Measurements from ENCODE around the gene FOXJ2. TPM values are rescaled to one million over a fixed set of nuclear protein-coding genes. Genes with fewer than 3 reads are reported as not detected.

The FOXJ2 gene
- total RNA-seq, 1 experiment from 2014 or later: 30.3 TPM

GRCh38 chr12:8057839-8058238 is 25.3 kb downstream of the FOXJ2 start:
- Histone ChIP-seq H3K9me3 (ENCODE audit: insufficient read depth, low read depth) (no peaks in the 10 kb centered on the region), H3K4me3 (no peak overlapping the region), H3K4me1 (replicated peaks; ENCODE audit: insufficient read depth) (peaks cover 15% of the 10 kb centered on the region), H4K20me1 (ENCODE audit: insufficient read depth) (no peaks in the 10 kb centered on the region), H3K79me2 (ENCODE audit: low read depth) (no peaks in the 10 kb centered on the region), H3K4me2 (peak overlapping the region; percentile 23; the same call in 1 of the 2 replicates), H3K27ac (no peak overlapping the region), H3K9me2 (ENCODE audit: insufficient read depth) (no peaks in the 10 kb centered on the region), H3K36me3 (ENCODE audit: low read depth) (no peaks in the 10 kb centered on the region; the same call in 1 of the 2 replicates), H3K27me3 (ENCODE audit: insufficient read depth, low read depth) (no peaks in the 10 kb centered on the region), H3F3A (ENCODE audit: insufficient read depth, low read depth) (peaks cover 18% of the 10 kb centered on the region; the same call in 1 of the 2 replicates), H2AFZ (no peak overlapping the region)
- BruUV-seq (replicated peaks): no TSS peak
- CTCF ChIA-PET: interaction anchor here (1.5 kb wide), 1 partner anchor 21 kb away, joined by 3 read pairs; no protein-coding TSS in a partner anchor
- no peak for TF ChIP-seq CTCF (conservative IDR thresholded peaks at IDR 0.05)
- TF ChIP-seq EZH2 (IDR thresholded peaks at IDR 0.05; ENCODE audit: low read depth): no peak
- intact Hi-C loops (cut with micrococcal nuclease; ENCODE audit: unreplicated experiment): no loop called here
- DNase-seq: peak in 1 of 2 experiments; percentile 60
- POLR2A ChIA-PET (ENCODE audit: unreplicated experiment): no interaction called here

DNA sequence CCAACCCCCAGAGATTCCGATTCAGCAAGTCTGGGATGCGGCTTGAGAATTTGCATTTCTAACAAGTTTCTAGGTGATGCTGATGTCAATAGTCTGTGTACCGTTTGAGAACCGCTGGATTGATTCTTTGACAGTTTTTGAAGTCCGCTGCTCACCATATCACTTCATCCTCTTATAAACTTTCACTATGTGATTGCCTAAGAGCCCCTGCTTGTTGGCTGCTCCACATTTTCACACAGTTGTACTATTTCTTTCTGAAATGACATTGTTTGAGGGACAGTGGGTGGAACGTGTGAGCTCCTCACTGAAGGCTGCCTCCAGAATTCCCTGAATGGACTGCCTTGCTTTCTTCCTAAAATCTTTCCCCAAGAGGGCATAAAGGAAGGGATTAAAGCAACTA is 26.0 kb downstream of the FOXJ2 start:
- Histone ChIP-seq H3K27me3 (ENCODE audit: insufficient read depth, low read depth) (no peaks in the 10 kb centered on the region), H3K36me3 (ENCODE audit: low read depth) (no peaks in the 10 kb centered on the region; the same call in 1 of the 2 replicates), H3K4me3 (no peak overlapping the region), H3K9me2 (ENCODE audit: insufficient read depth) (no peaks in the 10 kb centered on the region), H2AFZ (no peak overlapping the region), H3K9me3 (ENCODE audit: insufficient read depth, low read depth) (no peaks in the 10 kb centered on the region), H3K4me2 (no peak overlapping the region), H4K20me1 (ENCODE audit: insufficient read depth) (no peaks in the 10 kb centered on the region), H3K4me1 (replicated peaks; ENCODE audit: insufficient read depth) (peaks cover 15% of the 10 kb centered on the region), H3K79me2 (ENCODE audit: low read depth) (no peaks in the 10 kb centered on the region), H3K27ac (no peak overlapping the region), H3F3A (ENCODE audit: insufficient read depth, low read depth) (peaks cover 18% of the 10 kb centered on the region; the same call in 1 of the 2 replicates)
- ChIA-PET CTCF (interaction anchor here (0.6 to 1.5 kb wide), 2 partner anchors 20 to 56 kb away, joined by 3 read pairs; no protein-coding TSS in a partner anchor), POLR2A (ENCODE audit: unreplicated experiment) (interaction anchor here (0.6 kb wide), 1 partner anchor 16 kb away, joined by 17 read pairs; no protein-coding TSS in a partner anchor)
- no peak for DNase-seq
- no TSS peak for BruUV-seq (replicated peaks)
- intact Hi-C loops (cut with micrococcal nuclease; ENCODE audit: unreplicated experiment): no loop called here
- no peak for TF ChIP-seq CTCF (conservative IDR thresholded peaks at IDR 0.05)
- TF ChIP-seq EZH2 (IDR thresholded peaks at IDR 0.05; ENCODE audit: low read depth): no peak

- H3K27ac ChIP-seq: no peak overlapping the region
- H3F3A ChIP-seq (ENCODE audit: insufficient read depth, low read depth): no peaks in the 10 kb centered on the region
- H3K9me3 ChIP-seq (ENCODE audit: insufficient read depth, low read depth): no peaks in the 10 kb centered on the region
- H3K9me2 ChIP-seq (ENCODE audit: insufficient read depth): no peaks in the 10 kb centered on the region
- no peaks in the 10 kb centered on the region for H3K79me2 ChIP-seq (ENCODE audit: low read depth)
- no peak for DNase-seq
- BruUV-seq (replicated peaks): no TSS peak
- 0 out of 2 replicates have a peak, but pooled peaks cover 7% of the 10 kb centered on the region for H3K4me1 ChIP-seq (replicated peaks; ENCODE audit: insufficient read depth)
- no peak overlapping the region for H3K4me3 ChIP-seq
- TF ChIP-seq EZH2 (IDR thresholded peaks at IDR 0.05; ENCODE audit: low read depth) (no peak), CTCF (conservative IDR thresholded peaks at IDR 0.05) (no peak)
- ChIA-PET CTCF (no interaction called here), POLR2A (ENCODE audit: unreplicated experiment) (no interaction called here)
- no peak overlapping the region for H3K4me2 ChIP-seq
- H3K27me3 ChIP-seq (ENCODE audit: insufficient read depth, low read depth): no peaks in the 10 kb centered on the region
- H3K36me3 ChIP-seq (ENCODE audit: low read depth): no peaks in the 10 kb centered on the region
- intact Hi-C loops (cut with micrococcal nuclease; ENCODE audit: unreplicated experiment): no loop called here
- H4K20me1 ChIP-seq (ENCODE audit: insufficient read depth): no peaks in the 10 kb centered on the region
- no peak overlapping the region for H2AFZ ChIP-seq
These were observed 31.6 kb downstream of the FOXJ2 start for GRCh38 chr12:8064131-8064530.

Data from PC-9 (cell line).